ENCODE data around the gene SLC25A38. TPM values are rescaled to one million over a fixed set of nuclear protein-coding genes. Genes with fewer than 3 reads are reported as not detected.
"Not testable (repeated sequence)": the region's sequence is repeated elsewhere in the genome, so short reads cannot be mapped to it uniquely, and the experiment has no call there.

SLC25A38 gene
- polyA plus RNA-seq, 3 donors = 5.7 to 8.9 (median 7.5) TPM

DNA sequence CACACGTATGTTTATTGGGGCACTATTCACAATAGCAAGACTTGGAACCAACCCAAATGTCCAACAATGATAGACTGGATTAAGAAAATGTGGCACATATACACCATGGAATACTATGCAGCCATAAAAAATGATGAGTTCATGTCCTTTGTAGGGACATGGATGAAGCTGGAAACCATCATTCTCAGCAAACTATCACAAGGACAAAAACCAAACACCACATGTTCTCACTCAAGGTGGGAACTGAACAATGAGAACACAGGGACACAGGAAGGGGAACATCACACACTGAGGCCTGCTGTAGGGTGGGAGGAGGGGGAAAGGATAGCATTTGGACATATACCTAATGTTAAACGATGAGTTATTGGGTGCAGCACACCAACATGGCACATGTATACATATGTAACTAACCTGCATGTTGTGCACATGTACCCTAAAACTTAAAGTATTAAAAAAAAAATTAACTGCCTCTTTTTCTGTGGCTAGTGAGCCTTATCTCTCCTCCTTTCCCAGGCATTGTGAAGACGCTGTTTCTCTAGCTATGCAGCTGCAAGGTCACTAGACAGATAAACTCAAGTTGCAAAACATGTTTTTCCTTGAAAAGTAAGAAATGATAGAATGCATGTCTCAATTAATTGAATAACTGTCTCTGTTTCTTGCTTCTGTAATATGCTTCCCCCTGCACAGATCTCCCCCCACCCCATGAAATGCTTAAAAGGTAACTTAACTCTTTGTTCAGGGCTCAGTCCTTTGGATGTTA is 29.8 kb upstream of the SLC25A38 start:
- H3K4me3 Mint-ChIP-seq; DNase-seq; H3K36me3 ChIP-seq (replicated peaks in 1 of 2; ENCODE audit: control insufficient read depth in 1 of 2, insufficient read depth in 2 of 2, low read length in 2 of 2); H2AFZ ChIP-seq (ENCODE audit: insufficient read depth, low read depth, low read length, poor library complexity, severe bottlenecking); H3K4me1 Mint-ChIP-seq; H3K9me3 ChIP-seq (replicated peaks in 1 of 2; ENCODE audit: control insufficient read depth in 1 of 2, insufficient read depth in 1 of 2, low read length in 2 of 2); H4K20me1 ChIP-seq (ENCODE audit: insufficient read depth, low read length); H3K79me2 ChIP-seq (ENCODE audit: insufficient read depth, low read length); H3K9me3 Mint-ChIP-seq; H3K4me1 ChIP-seq (ENCODE audit: control insufficient read depth in 1 of 2, insufficient read depth in 2 of 2, low read length in 2 of 2); H3K27ac ChIP-seq (ENCODE audit: low read depth in 1 of 2, low read length in 2 of 2); H3K36me3 Mint-ChIP-seq; H3K27me3 Mint-ChIP-seq (ENCODE audit: low read depth in 3 of 3); H3K4me3 ChIP-seq (replicated peaks in 1 of 3; ENCODE audit: low read depth in 2 of 3, low read length in 3 of 3); H3K4me2 ChIP-seq (replicated peaks; ENCODE audit: extremely low read depth, low read length, poor library complexity, severe bottlenecking); intact Hi-C loops (cut with micrococcal nuclease); H3K27me3 ChIP-seq (ENCODE audit: control insufficient read depth in 2 of 2, insufficient read depth in 2 of 2, low read length in 2 of 2); H3K9ac ChIP-seq (ENCODE audit: insufficient read depth, low read length, poor library complexity, severe bottlenecking): not testable (repeated sequence)
- H3K27ac Mint-ChIP-seq = peak overlapping the region in 1 of 7 donors; percentile 20
- WGBS (ENCODE audit: insufficient coverage) = no CpG with 5 or more reads among the region's 3 CpGs

DNA sequence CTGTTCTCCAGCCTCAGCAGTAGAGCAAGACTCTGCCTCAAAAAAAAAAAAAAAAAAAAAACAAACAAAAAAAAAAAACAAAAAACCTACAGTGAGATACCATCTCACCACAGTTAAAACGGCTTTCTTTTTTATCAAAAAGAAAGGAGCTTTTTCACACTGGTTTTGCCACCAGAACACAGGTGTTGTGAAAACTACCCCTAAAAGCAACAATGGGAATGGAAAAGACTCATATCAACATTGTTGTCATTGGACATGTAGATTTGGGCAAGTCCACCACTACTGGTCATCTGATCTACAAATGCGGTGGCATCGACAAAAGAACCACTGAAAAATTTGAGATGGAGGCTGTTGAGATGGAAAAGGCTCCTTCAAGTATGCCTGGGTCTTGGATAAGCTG is 24.8 kb upstream of the SLC25A38 start:
- Mint-ChIP-seq H3K27me3 (ENCODE audit: low read depth in 3 of 3) (peaks cover 0 to 2% (median 0%) of the 10 kb centered on the region in 3 donors), H3K4me3 (no peak overlapping the region), H3K9me3 (no peaks in the 10 kb centered on the region), H3K4me1 (peaks cover 11% of the 10 kb centered on the region), H3K27ac (no peak overlapping the region), H3K36me3 (no peaks in the 10 kb centered on the region)
- 100% methylated on average over 1 of the region's 3 CpGs for WGBS (ENCODE audit: insufficient coverage)
- Histone ChIP-seq H3K4me1 (ENCODE audit: control insufficient read depth in 1 of 2, insufficient read depth in 2 of 2, low read length in 2 of 2) (peaks cover 5 to 6% of the 10 kb centered on the region in 2 donors), H3K4me3 (replicated peaks in 1 of 3; ENCODE audit: low read depth in 2 of 3, low read length in 3 of 3) (no peak overlapping the region), H3K9ac (ENCODE audit: insufficient read depth, low read length, poor library complexity, severe bottlenecking) (no peak overlapping the region), H2AFZ (ENCODE audit: insufficient read depth, low read depth, low read length, poor library complexity, severe bottlenecking) (no peak overlapping the region), H4K20me1 (ENCODE audit: insufficient read depth, low read length) (no peaks in the 10 kb centered on the region), H3K4me2 (replicated peaks; ENCODE audit: extremely low read depth, low read length, poor library complexity, severe bottlenecking) (no peak overlapping the region), H3K36me3 (replicated peaks in 1 of 2; ENCODE audit: control insufficient read depth in 1 of 2, insufficient read depth in 2 of 2, low read length in 2 of 2) (no peaks in the 10 kb centered on the region), H3K79me2 (ENCODE audit: insufficient read depth, low read length) (no peaks in the 10 kb centered on the region), H3K27ac (ENCODE audit: low read depth in 1 of 2, low read length in 2 of 2) (no peak overlapping the region), H3K27me3 (ENCODE audit: control insufficient read depth in 2 of 2, insufficient read depth in 2 of 2, low read length in 2 of 2) (no peaks in the 10 kb centered on the region), H3K9me3 (replicated peaks in 1 of 2; ENCODE audit: control insufficient read depth in 1 of 2, insufficient read depth in 1 of 2, low read length in 2 of 2) (no peaks in the 10 kb centered on the region)
- TF ChIP-seq, protein P1, sequence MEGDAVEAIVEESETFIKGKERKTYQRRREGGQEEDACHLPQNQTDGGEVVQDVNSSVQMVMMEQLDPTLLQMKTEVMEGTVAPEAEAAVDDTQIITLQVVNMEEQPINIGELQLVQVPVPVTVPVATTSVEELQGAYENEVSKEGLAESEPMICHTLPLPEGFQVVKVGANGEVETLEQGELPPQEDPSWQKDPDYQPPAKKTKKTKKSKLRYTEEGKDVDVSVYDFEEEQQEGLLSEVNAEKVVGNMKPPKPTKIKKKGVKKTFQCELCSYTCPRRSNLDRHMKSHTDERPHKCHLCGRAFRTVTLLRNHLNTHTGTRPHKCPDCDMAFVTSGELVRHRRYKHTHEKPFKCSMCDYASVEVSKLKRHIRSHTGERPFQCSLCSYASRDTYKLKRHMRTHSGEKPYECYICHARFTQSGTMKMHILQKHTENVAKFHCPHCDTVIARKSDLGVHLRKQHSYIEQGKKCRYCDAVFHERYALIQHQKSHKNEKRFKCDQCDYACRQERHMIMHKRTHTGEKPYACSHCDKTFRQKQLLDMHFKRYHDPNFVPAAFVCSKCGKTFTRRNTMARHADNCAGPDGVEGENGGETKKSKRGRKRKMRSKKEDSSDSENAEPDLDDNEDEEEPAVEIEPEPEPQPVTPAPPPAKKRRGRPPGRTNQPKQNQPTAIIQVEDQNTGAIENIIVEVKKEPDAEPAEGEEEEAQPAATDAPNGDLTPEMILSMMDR (IDR thresholded peaks at IDR 0.05) = no peak
- intact Hi-C loops (cut with micrococcal nuclease) = no loop called here
- no peak for DNase-seq
